Caco-2 (cell line): ENCODE data around the gene TRAPPC13. TPM values are rescaled to one million over a fixed set of nuclear protein-coding genes. Genes with fewer than 3 reads are reported as not detected.
"Not testable (repeated sequence)": the region's sequence is repeated elsewhere in the genome, so short reads cannot be mapped to it uniquely, and the experiment has no call there.

Experiments
- BruUV-seq: library from RNA; stranded (reverse); fragments of 400-500 nt; replicated peaks from 2 replicates; lab custom pipeline; 2021; lab: Mats Ljungman, UMichigan
- CTCF ChIA-PET: fragments of 300-600 bp; sonication (Branson Sonifier 250); formaldehyde crosslinking; loops from one replicate; lab custom pipeline; 2022; ENCODE audit warnings: antibody characterized with exemption; lab: Charles Lee
- POLR2A ChIA-PET: fragments of 300-600 bp; sonication (Branson Sonifier 250); formaldehyde crosslinking; loops from one replicate; lab custom pipeline; 2022; ENCODE audit warnings: antibody characterized with exemption; lab: Charles Lee
- DNase-seq, 2 experiments: peaks; one replicate each; pipeline versions ENCODE4 v3.0.0 to v3.0.0-alpha.2; 2020 to 2022
- H3K27me3 ChIP-seq: replicated peaks from 2 replicates; pipeline ENCODE4 v1.6.0; 2011; ENCODE audit warnings: low read length; ENCODE audit not compliant: control insufficient read depth, insufficient read depth
- H3K36me3 ChIP-seq: 2 replicates; pipeline ENCODE4 v1.5.1; 2011; ENCODE audit warnings: low read length; ENCODE audit not compliant: control insufficient read depth, insufficient read depth
- H3K4me1 ChIP-seq: fragments of 250-450 bp; sonication (Bioruptor Pico); 2 replicates; pipeline ENCODE4 v1.5.1; 2020; ENCODE audit warnings: mild to moderate bottlenecking
- H3K4me3 ChIP-seq: 2 replicates; pipeline ENCODE4 v1.5.1; 2011; ENCODE audit warnings: low read depth, mild to moderate bottlenecking, control low read depth, low read length
- H3K9me3 ChIP-seq: fragments of 250-450 bp; sonication (Bioruptor Pico); 2 replicates; pipeline ENCODE4 v1.5.1; 2020; ENCODE audit warnings: mild to moderate bottlenecking, moderate library complexity
- H3K27ac Mint-ChIP-seq: one replicate; pipeline ENCODE4 v1.8.0; 2022; ENCODE audit warnings: mixed read lengths; ENCODE audit not compliant: unreplicated experiment
- H3K27me3 Mint-ChIP-seq: one replicate; pipeline ENCODE4 v1.8.0; 2022; ENCODE audit warnings: mixed read lengths; ENCODE audit not compliant: insufficient read depth, unreplicated experiment
- H3K36me3 Mint-ChIP-seq: one replicate; pipeline ENCODE4 v1.8.0; 2022; ENCODE audit warnings: mild to moderate bottlenecking, mixed read lengths; ENCODE audit not compliant: insufficient read depth, unreplicated experiment
- H3K4me1 Mint-ChIP-seq: one replicate; pipeline ENCODE4 v1.8.0; 2022; ENCODE audit warnings: low read depth, mixed read lengths; ENCODE audit not compliant: unreplicated experiment
- H3K4me3 Mint-ChIP-seq: one replicate; pipeline ENCODE4 v1.8.0; 2022; ENCODE audit warnings: mild to moderate bottlenecking, moderate library complexity, mixed read lengths; ENCODE audit not compliant: unreplicated experiment
- H3K9me3 Mint-ChIP-seq: one replicate; pipeline ENCODE4 v1.8.0; 2022; ENCODE audit warnings: mixed read lengths; ENCODE audit not compliant: unreplicated experiment
- intact Hi-C: fragments of 100-400 bp; cut with micrococcal nuclease; formaldehyde crosslinking; loops from one replicate; pipeline ENCODE4 v1.10.0; 2022; ENCODE audit not compliant: unreplicated experiment
- total RNA-seq: library from RNA; stranded (reverse); gene quantifications from 2 replicates; pipeline ENCODE4 v1.2.3, GENCODE V29; 2022
- TF ChIP-seq, protein P1 (sequence below), 2 experiments: fragments of 200-600 bp in 1 of 2; IDR thresholded peaks; 1 replicate in 1 of 2; 2 replicates in 1 of 2; pipeline versions ENCODE4 v1.5.1 to v1.8.0; 2011 to 2022; ENCODE audit warnings: antibody characterized with exemption in 1 of 2, control low read depth in 1 of 2, inconsistent platforms in 1 of 2, low read depth in 1 of 2, low read length in 1 of 2, mild to moderate bottlenecking in 1 of 2, moderate library complexity in 1 of 2; ENCODE audit not compliant: insufficient read depth in 1 of 2, severe bottlenecking in 1 of 2, unreplicated experiment in 1 of 2

TRAPPC13 gene
- total RNA-seq, 1 experiment from 2014 or later, result 19.6 TPM

DNA sequence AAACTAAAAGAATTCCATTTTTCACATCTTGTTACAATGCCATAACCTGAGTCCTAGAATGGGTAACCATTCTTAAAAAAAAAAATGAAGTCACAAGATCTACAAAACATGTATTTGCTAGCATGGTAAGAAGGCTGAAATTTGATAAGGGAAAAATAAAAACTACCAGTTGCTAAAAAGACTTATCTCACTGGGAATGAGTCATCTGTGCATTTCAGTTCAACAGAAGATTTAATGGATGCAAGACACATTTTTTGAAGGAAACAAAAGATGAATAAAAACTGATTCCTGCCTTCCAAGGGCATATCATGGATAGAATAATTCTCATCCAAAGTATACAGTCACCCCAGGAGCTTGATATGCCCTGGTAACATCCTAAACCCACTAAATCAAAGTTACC, 49.9 kb downstream of the TRAPPC13 start:
- no peaks in the 10 kb centered on the region for H3K4me1 ChIP-seq
- no TSS peak for BruUV-seq
- no peaks in the 10 kb centered on the region for H3K27me3 ChIP-seq
- no peaks in the 10 kb centered on the region for H3K9me3 ChIP-seq
- ChIA-PET CTCF (no interaction called here), POLR2A (no interaction called here)
- no peak for DNase-seq
- Mint-ChIP-seq H3K4me1 (no peaks in the 10 kb centered on the region), H3K9me3 (no peaks in the 10 kb centered on the region), H3K36me3 (no peaks in the 10 kb centered on the region), H3K27me3 (no peaks in the 10 kb centered on the region), H3K4me3 (no peak overlapping the region), H3K27ac (no peak overlapping the region)
- intact Hi-C loops, result no loop called here
- no peaks in the 10 kb centered on the region for H3K36me3 ChIP-seq
- H3K4me3 ChIP-seq, result no peak overlapping the region
- TF ChIP-seq, protein P1, sequence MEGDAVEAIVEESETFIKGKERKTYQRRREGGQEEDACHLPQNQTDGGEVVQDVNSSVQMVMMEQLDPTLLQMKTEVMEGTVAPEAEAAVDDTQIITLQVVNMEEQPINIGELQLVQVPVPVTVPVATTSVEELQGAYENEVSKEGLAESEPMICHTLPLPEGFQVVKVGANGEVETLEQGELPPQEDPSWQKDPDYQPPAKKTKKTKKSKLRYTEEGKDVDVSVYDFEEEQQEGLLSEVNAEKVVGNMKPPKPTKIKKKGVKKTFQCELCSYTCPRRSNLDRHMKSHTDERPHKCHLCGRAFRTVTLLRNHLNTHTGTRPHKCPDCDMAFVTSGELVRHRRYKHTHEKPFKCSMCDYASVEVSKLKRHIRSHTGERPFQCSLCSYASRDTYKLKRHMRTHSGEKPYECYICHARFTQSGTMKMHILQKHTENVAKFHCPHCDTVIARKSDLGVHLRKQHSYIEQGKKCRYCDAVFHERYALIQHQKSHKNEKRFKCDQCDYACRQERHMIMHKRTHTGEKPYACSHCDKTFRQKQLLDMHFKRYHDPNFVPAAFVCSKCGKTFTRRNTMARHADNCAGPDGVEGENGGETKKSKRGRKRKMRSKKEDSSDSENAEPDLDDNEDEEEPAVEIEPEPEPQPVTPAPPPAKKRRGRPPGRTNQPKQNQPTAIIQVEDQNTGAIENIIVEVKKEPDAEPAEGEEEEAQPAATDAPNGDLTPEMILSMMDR (IDR thresholded peaks at IDR 0.05; ENCODE audit: insufficient read depth in 1 of 2, low read depth in 1 of 2, low read length in 1 of 2, severe bottlenecking in 1 of 2, unreplicated experiment in 1 of 2), result no peak

DNA sequence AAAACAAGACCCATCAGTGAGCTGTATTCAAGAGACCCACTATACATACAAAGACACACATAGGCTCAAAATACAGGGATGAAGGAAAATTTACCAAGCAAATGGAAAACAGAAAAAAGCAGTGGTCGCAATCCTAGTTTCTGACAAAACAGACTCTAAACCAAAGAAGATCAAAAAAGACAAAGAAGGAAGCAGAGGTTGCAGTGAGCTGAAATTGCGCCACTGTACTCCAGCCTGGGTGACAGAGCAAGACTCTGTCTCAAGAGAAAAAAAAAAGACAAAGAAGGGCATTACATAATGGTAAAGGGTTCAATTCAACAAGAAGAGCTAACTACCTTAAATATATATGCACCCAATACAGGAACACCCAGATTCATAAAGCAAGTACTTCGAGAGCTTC, 51.2 kb downstream of the TRAPPC13 start:
- H3K4me1 Mint-ChIP-seq, H3K4me1 ChIP-seq, BruUV-seq, H3K9me3 Mint-ChIP-seq, intact Hi-C loops, H3K4me3 Mint-ChIP-seq, H3K27ac Mint-ChIP-seq, POLR2A ChIA-PET, H3K36me3 Mint-ChIP-seq, H3K4me3 ChIP-seq, H3K36me3 ChIP-seq, H3K9me3 ChIP-seq, CTCF ChIA-PET, DNase-seq, H3K27me3 ChIP-seq, H3K27me3 Mint-ChIP-seq: not testable (repeated sequence)

DNA sequence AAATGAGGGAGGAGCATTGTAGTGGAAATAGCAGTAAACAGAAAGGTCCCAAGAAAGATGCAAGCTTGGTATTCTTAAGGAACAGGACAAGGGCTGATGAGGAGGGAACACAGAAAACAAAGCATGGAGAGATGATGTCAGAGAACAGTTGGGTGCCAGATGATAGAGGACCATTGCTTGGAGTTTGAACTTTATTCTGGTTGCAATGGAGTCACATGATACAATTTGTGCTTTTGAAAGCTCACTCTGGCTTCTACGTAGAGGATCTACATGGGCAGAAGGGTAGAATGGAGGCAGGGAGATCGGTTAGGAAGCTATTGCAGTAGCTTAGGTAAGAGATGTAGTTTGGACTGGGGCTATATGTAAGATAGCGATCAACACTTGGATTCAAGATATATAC, 57.3 kb downstream of the TRAPPC13 start:
- Mint-ChIP-seq H3K9me3 (no peaks in the 10 kb centered on the region), H3K36me3 (peaks cover 5% of the 10 kb centered on the region), H3K4me3 (no peak overlapping the region), H3K27me3 (no peaks in the 10 kb centered on the region), H3K27ac (no peak overlapping the region), H3K4me1 (peaks cover 6% of the 10 kb centered on the region)
- BruUV-seq, result no TSS peak
- POLR2A ChIA-PET, result no interaction called here
- Histone ChIP-seq H3K4me3 (no peak overlapping the region), H3K9me3 (no peaks in the 10 kb centered on the region), H3K4me1 (no peaks in the 10 kb centered on the region), H3K27me3 (no peaks in the 10 kb centered on the region), H3K36me3 (peaks cover 1% of the 10 kb centered on the region; the same call in 1 of the 2 replicates)
- CTCF ChIA-PET, result no interaction called here
- intact Hi-C loops, result no loop called here
- DNase-seq, result no peak
- TF ChIP-seq, protein P1 (IDR thresholded peaks at IDR 0.05; ENCODE audit: insufficient read depth in 1 of 2, low read depth in 1 of 2, low read length in 1 of 2, severe bottlenecking in 1 of 2, unreplicated experiment in 1 of 2), result no peak

DNA sequence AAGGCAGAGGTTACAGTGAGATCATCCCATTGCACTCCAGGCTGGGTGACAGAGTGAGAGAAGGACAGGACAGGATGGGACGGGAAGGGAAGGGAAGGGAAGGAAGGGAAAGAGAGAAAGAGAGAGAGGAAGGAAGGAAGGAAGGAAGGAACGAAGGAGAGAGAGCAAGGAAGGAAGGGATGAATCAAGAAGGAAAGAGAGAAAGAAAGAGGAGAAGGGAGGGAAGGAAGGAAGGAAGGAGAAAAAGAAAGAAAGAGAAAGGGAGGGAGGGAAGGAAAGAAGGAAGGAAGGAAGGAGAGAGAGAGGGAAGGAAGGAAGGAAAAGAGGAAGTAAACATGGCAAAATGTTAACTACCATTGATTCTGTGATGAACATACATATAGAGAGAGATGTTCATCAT, 68.3 kb downstream of the TRAPPC13 start:
- no peaks in the 10 kb centered on the region for H3K4me1 Mint-ChIP-seq
- BruUV-seq, result no TSS peak
- no peak overlapping the region for H3K4me3 ChIP-seq
- TF ChIP-seq, protein P1 (IDR thresholded peaks at IDR 0.05; ENCODE audit: insufficient read depth in 1 of 2, low read depth in 1 of 2, low read length in 1 of 2, severe bottlenecking in 1 of 2, unreplicated experiment in 1 of 2), result no peak
- POLR2A ChIA-PET, result no interaction called here
- H3K9me3 ChIP-seq, result no peaks in the 10 kb centered on the region
- H3K27ac Mint-ChIP-seq, result no peak overlapping the region
- no peaks in the 10 kb centered on the region for H3K4me1 ChIP-seq
- DNase-seq, result no peak
- intact Hi-C loops, result no loop called here
- no peak overlapping the region for H3K4me3 Mint-ChIP-seq
- no peaks in the 10 kb centered on the region for H3K27me3 ChIP-seq
- H3K27me3 Mint-ChIP-seq, result no peaks in the 10 kb centered on the region
- CTCF ChIA-PET, result no interaction called here
- H3K36me3 ChIP-seq, result no peaks in the 10 kb centered on the region
- H3K36me3 Mint-ChIP-seq, result no peaks in the 10 kb centered on the region
- no peaks in the 10 kb centered on the region for H3K9me3 Mint-ChIP-seq
